Endothelial cell of umbilical vein (primary cell): ENCODE results near the gene PRAMEF25. TPM values are rescaled to one million over a fixed set of nuclear protein-coding genes. Genes with fewer than 3 reads are reported as not detected.
"Not testable (repeated sequence)": the region's sequence is repeated elsewhere in the genome, so short reads cannot be mapped to it uniquely, and the experiment has no call there.

Experiments used
- Bru-seq: library from RNA; stranded (reverse); fragments of 400-500 nt; gene quantifications from one replicate; lab custom pipeline; 2021; lab: Mats Ljungman, UMichigan
- BruChase-seq, 2 experiments: library from RNA; stranded (reverse); fragments of 400-500 nt; gene quantifications; one replicate each; lab custom pipeline; 2021; lab: Mats Ljungman, UMichigan
- BruUV-seq: library from RNA; stranded (reverse); fragments of 400-500 nt; replicated peaks from 2 replicates; lab custom pipeline; 2021; lab: Mats Ljungman, UMichigan
- CTCF ChIA-PET: fragments of 300-600, 350-600 bp; sonication (Branson Sonifier 250); formaldehyde crosslinking; loops from one replicate; lab custom pipeline; 2021; ENCODE audit warnings: antibody characterized with exemption, inconsistent platforms; lab: Charles Lee
- POLR2A ChIA-PET: fragments of 300-600, 350-600 bp; sonication (Branson Sonifier 250); formaldehyde crosslinking; loops from one replicate; lab custom pipeline; 2021; ENCODE audit warnings: antibody characterized with exemption, inconsistent platforms; lab: Charles Lee
- DNase-seq: peaks from one replicate; pipeline ENCODE4 v3.0.0-alpha.2; 2011; ENCODE audit warnings: low read depth, low spot score
- FAIRE-seq: peaks from 2 replicates; lab custom pipeline; 2011; peaks lifted over from hg19 to GRCh38; lab: Jason Lieb, UNC
- H2AFZ ChIP-seq: 2 replicates; pipeline ENCODE4 v1.6.0; 2012; ENCODE audit warnings: low read depth, low read length, control low read depth, inconsistent platforms
- H3K27ac ChIP-seq: 2 replicates; pipeline ENCODE4 v1.5.1; 2011; ENCODE audit warnings: low read depth, mild to moderate bottlenecking, control low read depth, low read length, moderate library complexity; ENCODE audit not compliant: insufficient read depth
- H3K27me3 ChIP-seq, 2 experiments: 2 replicates each; pipeline versions ENCODE4 v1.6.0 to v1.6.1; 2011; ENCODE audit warnings: low read length in 2 of 2, mixed read lengths in 1 of 2; ENCODE audit not compliant: control insufficient read depth in 2 of 2, insufficient read depth in 2 of 2
- H3K36me3 ChIP-seq, 2 experiments: 2 replicates in 1 of 2; 3 replicates in 1 of 2; pipeline ENCODE4 v1.5.1; 2011; ENCODE audit warnings: low read length in 2 of 2, mild to moderate bottlenecking in 1 of 2, moderate library complexity in 1 of 2; ENCODE audit not compliant: control insufficient read depth in 2 of 2, insufficient read depth in 2 of 2; ENCODE audit errors: extremely low read depth in 1 of 2
- H3K4me1 ChIP-seq: 3 replicates; pipeline ENCODE4 v1.5.1; 2011; ENCODE audit warnings: mild to moderate bottlenecking, low read length; ENCODE audit not compliant: control insufficient read depth, insufficient read depth; ENCODE audit errors: extremely low read depth
- H3K4me2 ChIP-seq: 2 replicates; pipeline ENCODE4 v1.6.1; 2011; ENCODE audit warnings: low read length, control low read depth, mixed read lengths; ENCODE audit not compliant: insufficient read depth
- H3K4me3 ChIP-seq, 3 experiments: fragments of 200-600 bp in 1 of 3; sonication (generic), shearing (Covaris generic) in 1 of 3; replicated peaks in 1 of 3; 2 replicates each; pipeline ENCODE4 v1.5.1; 2011 to 2016; ENCODE audit warnings: control low read depth in 3 of 3, low read length in 3 of 3, mild to moderate bottlenecking in 2 of 3, inconsistent platforms in 1 of 3, low read depth in 1 of 3, moderate library complexity in 1 of 3; ENCODE audit not compliant: insufficient read depth in 1 of 3
- H3K79me2 ChIP-seq: 2 replicates; pipeline ENCODE4 v1.6.0; 2012; ENCODE audit warnings: low read length, inconsistent platforms; ENCODE audit not compliant: control insufficient read depth, insufficient read depth
- H3K9ac ChIP-seq: replicated peaks from 2 replicates; pipeline ENCODE3; 2011; ENCODE audit warnings: low read length, control low read depth; ENCODE audit not compliant: insufficient read depth; ENCODE audit errors: extremely low read depth
- H3K9me1 ChIP-seq: replicated peaks from 3 replicates; pipeline ENCODE4 v1.6.0; 2011; ENCODE audit warnings: mild to moderate bottlenecking, low read length; ENCODE audit not compliant: control insufficient read depth, insufficient read depth; ENCODE audit errors: extremely low read depth
- H3K9me3 ChIP-seq: replicated peaks from 2 replicates; pipeline ENCODE4 v1.5.1; 2012; ENCODE audit warnings: low read length, inconsistent platforms; ENCODE audit not compliant: control insufficient read depth, insufficient read depth
- H4K20me1 ChIP-seq: replicated peaks from 2 replicates; pipeline ENCODE3; 2011; ENCODE audit warnings: mild to moderate bottlenecking, low read length; ENCODE audit not compliant: control insufficient read depth, insufficient read depth; ENCODE audit errors: extremely low read depth
- dilution Hi-C: fragments of 300-500 bp; cut with MboI; formaldehyde crosslinking; loops from one replicate; pipeline ENCODE4 v1.15.0; 2019; ENCODE audit warnings: low sequenced_read_pairs; ENCODE audit not compliant: extremely low pct_ligation_motif_present
- intact Hi-C: fragments of 100-400 bp; cut with micrococcal nuclease; formaldehyde crosslinking; loops from one replicate; pipeline ENCODE4 v1.10.0; 2022
- long read RNA-seq: library from polyadenylated mRNA; stranded (forward); transcript quantifications from one replicate; pipeline ENCODE4 v2.0.0, GENCODE V29; 2021
- polyA minus RNA-seq, 3 experiments: library from RNA; depleted of rRNA, polyadenylated mRNA; stranded (reverse); fragments of >200 nt; gene quantifications; 1 replicate in 1 of 3; 2 replicates in 2 of 3; pipeline ENCODE4 v1.2.3, GENCODE V29; 2011
- polyA plus RNA-seq, 4 experiments: library from polyadenylated mRNA; depleted of rRNA in 3 of 4; stranded (reverse) in 3 of 4; unstranded in 1 of 4; fragments of >200 nt; gene quantifications; 2 replicates each; pipeline versions ENCODE4 v1.2.1 to v1.2.3, GENCODE V29; 2011 to 2012; ENCODE audit warnings: missing spikeins in 1 of 4
- total RNA-seq: library from RNA; stranded (reverse); gene quantifications from 2 replicates; pipeline ENCODE4 v1.2.3, GENCODE V29; 2021

PRAMEF25 gene
- total RNA-seq (not detected in 2 replicates), polyA plus RNA-seq (not detected in 2 replicates), polyA minus RNA-seq (not detected in 2 replicates), Bru-seq, nascent RNA (not detected), BruChase-seq, experiment 1, labeled RNA remaining after a 6-hour chase (not detected), BruChase-seq, experiment 2, labeled RNA remaining after a 2-hour chase (not detected)
- not detected in 2 replicates for polyA plus RNA-seq (2011; cell fraction: cytosol; rRNA removed)
- not detected in 2 replicates for polyA plus RNA-seq (2011; cell fraction: nucleus; rRNA removed)
- polyA plus RNA-seq (2012), result not detected in 2 replicates
- not detected for polyA minus RNA-seq (2011; cell fraction: cytosol; rRNA and poly(A)+ RNA removed)
- not detected in 2 replicates for polyA minus RNA-seq (2011; cell fraction: nucleus; rRNA and poly(A)+ RNA removed)
- long read RNA-seq, result 0 reads

DNA sequence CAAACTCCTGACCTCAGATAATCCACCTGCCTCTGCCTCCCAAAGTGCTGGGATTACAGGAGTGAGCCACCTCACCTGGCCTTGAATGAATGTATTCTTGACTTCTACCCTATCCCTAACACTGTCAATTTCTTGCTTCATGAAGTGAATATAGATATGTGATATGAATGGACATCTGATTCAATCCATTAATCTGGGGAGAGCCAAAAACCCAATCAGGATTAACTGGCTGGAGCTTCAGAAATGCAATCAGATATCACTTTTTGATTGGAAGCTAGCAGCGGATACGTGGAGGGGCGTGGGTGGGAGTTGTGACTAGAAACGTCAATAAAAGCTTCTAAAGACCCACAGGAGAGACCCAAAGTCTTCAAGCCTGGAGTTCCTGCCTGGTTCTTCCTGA lies at the start of gene PRAMEF25:
TSS of gene PRAMEF25 (plus strand) at position 301 of the 400 bp plus-strand sequence. CDS start 2,920 bp downstream, outside the sequence.
- FAIRE-seq, H3K27ac ChIP-seq, H3K9me3 ChIP-seq, H3K4me3 ChIP-seq, H3K9me1 ChIP-seq, intact Hi-C loops, CTCF ChIA-PET, H4K20me1 ChIP-seq, H3K4me2 ChIP-seq, H2AFZ ChIP-seq, H3K9ac ChIP-seq, BruUV-seq, H3K27me3 ChIP-seq, DNase-seq, dilution Hi-C loops, H3K36me3 ChIP-seq, H3K79me2 ChIP-seq, POLR2A ChIA-PET, H3K4me1 ChIP-seq: not testable (repeated sequence)

DNA sequence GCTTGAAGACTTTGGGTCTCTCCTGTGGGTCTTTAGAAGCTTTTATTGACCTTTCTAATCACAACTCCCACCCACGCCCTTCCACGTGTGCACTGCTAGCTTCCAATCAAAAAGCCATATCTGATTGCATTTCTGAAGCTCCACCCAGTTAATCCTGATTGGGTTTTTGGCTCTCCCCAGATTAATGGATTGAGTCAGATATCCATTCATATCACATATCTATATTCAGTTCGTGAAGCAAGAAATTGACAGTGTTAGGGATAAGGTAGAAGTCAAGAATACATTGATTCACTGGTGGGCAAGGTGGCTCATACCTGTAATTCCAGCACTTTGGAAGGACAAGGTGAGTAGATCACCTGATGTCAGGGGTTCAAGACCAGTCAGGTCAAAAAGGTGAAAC lies 14.1 kb upstream of the PRAMEF25 start, which contains the start of gene PRAMEF27:
TSS of gene PRAMEF27 (minus strand) at position 101 of the 400 bp plus-strand sequence. CDS start 2,916 bp downstream, outside the sequence.
- DNase-seq, H3K36me3 ChIP-seq, CTCF ChIA-PET, H3K9me3 ChIP-seq, H3K79me2 ChIP-seq, H3K4me3 ChIP-seq, FAIRE-seq, H3K4me1 ChIP-seq, H3K27ac ChIP-seq, POLR2A ChIA-PET, H3K4me2 ChIP-seq, intact Hi-C loops, BruUV-seq, H3K9me1 ChIP-seq, dilution Hi-C loops, H4K20me1 ChIP-seq, H3K9ac ChIP-seq, H2AFZ ChIP-seq, H3K27me3 ChIP-seq: not testable (repeated sequence)

DNA sequence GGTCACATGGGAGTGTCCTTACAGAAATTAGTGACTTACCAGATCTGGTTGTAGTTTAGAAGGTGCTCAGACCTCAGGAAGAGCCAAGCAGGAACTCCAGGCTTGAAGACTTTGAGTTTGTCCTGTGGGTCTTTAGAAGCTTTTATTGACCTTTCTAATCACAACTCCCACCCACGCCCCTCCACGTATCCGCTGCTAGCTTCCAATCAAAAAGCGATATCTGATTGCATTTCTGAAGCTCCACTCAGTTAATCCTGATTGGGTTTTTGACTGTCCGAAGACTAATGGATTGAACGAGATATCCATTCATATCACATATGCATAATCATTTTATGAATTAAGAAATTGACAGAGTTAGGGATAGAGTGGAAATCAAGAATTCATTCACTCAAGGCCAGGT lies 46.2 kb downstream of the PRAMEF25 start, which contains the start of gene HNRNPCL2:
TSS of gene HNRNPCL2 (minus strand) at position 101 of the 400 bp plus-strand sequence. CDS start 454 bp downstream, outside the sequence.
- H3K4me1 ChIP-seq, H3K9me3 ChIP-seq, CTCF ChIA-PET, H3K4me2 ChIP-seq, H3K79me2 ChIP-seq, H3K4me3 ChIP-seq, H4K20me1 ChIP-seq, DNase-seq, BruUV-seq, intact Hi-C loops, H3K27ac ChIP-seq, H3K9ac ChIP-seq, H2AFZ ChIP-seq, FAIRE-seq, H3K9me1 ChIP-seq, dilution Hi-C loops, H3K27me3 ChIP-seq, H3K36me3 ChIP-seq, POLR2A ChIA-PET: not testable (repeated sequence)
